Fibroblast of pulmonary artery (primary cell): ENCODE data around the gene CLOCK.

Experiments used
- DNase-seq: peaks from one replicate; pipeline ENCODE4 v3.0.0-alpha.2; 2010; ENCODE audit warnings: low read depth
- H3K4me3 ChIP-seq: replicated peaks from 2 replicates; pipeline ENCODE4 v1.5.1; 2011; ENCODE audit warnings: low read depth, mild to moderate bottlenecking, control low read depth, low read length, moderate library complexity
- TF ChIP-seq, protein P1 (sequence below): IDR thresholded peaks from 2 replicates; pipeline ENCODE4 v1.5.1; 2011; ENCODE audit warnings: mild to moderate bottlenecking, control low read depth, low read length, inconsistent platforms; ENCODE audit errors: missing control alignments

CLOCK gene

DNA sequence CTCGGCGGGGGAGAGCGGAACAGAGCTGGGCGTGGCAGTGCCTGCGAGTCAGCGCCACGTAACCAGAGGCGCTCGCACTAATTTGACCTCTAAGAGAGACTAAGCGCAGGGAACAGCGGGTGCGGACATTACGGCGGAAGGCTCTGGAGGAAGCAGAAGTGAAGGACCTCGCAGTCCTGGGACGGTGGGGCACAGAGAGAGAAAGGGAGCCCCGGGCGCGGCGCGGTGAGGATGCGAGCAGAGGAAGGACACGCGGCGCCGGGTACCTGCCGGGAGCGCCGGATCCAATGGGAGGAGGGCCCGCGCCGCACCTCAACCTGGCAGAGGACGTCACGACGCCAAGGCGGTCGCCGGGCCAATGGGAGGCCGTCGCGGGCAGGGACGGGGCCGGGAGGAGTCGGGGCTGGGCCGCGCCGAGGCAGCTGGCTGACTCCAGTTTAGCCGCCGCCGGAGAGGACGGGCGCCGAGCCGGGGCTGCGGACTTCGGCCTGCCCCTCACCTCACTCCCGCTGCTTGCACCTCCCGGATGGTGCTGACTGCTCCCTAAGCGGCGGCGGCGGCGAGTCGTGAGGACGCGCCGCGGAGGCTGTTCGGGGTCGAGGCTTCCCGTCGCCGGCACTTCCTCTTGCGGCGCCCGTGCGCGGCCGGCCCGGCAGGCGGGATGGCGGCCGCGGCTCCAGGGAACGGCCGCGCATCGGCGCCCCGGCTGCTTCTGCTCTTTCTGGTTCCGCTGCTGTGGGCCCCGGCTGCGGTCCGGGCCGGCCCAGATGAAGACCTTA is 151.0 kb downstream of the CLOCK start, which contains the start of gene TMEM165:
Gene TMEM165 (plus strand): TSS at position 429 of the 779 bp plus-strand sequence. CDS start 233 bp downstream, at position 662.
- peak; percentile 85 for DNase-seq
- peak within 1 kb of the TSS; percentile 78 for H3K4me3 ChIP-seq
- TF ChIP-seq, protein P1, sequence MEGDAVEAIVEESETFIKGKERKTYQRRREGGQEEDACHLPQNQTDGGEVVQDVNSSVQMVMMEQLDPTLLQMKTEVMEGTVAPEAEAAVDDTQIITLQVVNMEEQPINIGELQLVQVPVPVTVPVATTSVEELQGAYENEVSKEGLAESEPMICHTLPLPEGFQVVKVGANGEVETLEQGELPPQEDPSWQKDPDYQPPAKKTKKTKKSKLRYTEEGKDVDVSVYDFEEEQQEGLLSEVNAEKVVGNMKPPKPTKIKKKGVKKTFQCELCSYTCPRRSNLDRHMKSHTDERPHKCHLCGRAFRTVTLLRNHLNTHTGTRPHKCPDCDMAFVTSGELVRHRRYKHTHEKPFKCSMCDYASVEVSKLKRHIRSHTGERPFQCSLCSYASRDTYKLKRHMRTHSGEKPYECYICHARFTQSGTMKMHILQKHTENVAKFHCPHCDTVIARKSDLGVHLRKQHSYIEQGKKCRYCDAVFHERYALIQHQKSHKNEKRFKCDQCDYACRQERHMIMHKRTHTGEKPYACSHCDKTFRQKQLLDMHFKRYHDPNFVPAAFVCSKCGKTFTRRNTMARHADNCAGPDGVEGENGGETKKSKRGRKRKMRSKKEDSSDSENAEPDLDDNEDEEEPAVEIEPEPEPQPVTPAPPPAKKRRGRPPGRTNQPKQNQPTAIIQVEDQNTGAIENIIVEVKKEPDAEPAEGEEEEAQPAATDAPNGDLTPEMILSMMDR, result no peak

DNA sequence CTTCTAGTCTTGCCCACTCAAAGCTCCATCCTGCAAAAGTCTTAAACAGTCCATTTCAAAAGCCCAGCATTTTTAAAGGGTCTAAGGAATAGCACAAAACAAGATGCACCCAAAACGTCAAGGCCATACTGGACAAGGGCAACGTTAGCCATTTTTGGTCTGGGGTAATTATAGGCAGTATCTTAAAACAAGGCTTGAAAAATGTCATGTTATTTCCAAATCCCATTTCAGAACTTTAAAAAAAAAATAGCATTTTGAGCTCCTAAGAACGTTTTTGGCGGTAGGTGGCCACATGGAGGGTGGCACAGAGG is 151.5 kb downstream of the CLOCK start:
- DNase-seq, result no peak
- TF ChIP-seq, protein P1, result no peak
- peak overlapping the region; percentile 78 for H3K4me3 ChIP-seq

DNA sequence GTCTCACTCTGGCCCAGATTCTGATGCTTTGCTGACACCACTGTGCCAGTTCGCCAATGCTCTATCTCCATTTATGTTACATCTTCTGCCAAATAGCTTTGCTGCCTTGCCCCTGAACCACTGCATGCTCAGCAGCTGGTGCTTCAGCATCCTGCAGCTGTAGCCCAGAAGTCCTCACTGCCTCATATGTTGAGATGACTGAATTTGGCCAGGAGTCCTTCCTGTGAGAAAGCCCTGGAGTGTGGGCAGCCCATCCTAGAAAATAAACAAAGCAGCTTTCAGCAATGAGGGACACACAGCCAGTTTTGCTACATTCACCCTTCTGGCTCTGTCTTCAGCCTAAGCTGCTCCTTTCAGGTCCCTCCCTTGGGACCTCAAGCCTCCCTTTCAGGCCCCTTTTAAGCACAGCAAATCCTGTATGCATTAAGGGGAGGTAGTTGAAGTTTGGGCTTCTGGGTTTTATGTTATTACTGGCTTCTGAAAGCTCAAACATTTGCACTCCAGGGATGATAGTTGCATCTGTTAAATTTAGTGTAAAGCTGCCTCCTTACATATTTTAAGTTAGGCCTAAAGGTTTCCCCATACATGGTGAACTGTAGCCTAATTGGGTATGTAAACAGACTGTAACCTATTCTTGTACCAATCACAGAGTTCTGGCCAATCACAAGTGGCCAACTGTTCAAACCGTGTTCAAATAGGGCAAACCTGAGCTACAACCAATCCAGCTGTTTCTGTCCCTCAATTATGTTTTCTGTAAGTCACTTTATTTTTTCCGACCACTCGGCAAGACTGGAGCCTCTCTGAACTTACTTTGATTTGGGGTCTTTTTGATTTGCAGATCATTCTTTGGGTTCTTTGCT is 153.0 kb downstream of the CLOCK start:
- DNase-seq, result no peak

DNA sequence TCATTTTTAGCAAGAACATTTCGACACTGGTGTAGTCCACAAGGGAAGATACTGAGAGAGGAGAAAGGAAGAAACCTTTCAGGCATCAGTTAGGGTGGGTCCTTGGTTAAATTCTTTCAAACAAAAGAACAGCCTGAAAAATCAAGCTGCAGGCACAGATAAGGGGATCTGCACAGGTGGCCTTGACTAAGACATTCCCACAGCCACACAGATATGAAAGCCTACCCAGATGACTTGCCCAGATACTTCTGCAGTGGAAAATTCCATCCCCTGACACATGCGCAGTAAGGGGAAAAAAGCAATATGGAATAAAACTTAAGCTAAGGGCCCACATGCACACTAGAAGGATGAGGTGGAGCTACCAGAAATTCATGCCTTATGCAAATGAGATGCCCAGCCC is 159.9 kb downstream of the CLOCK start:
- H3K4me3 ChIP-seq, result no peak overlapping the region
- TF ChIP-seq, protein P1, result no peak
- no peak for DNase-seq

More for the DNA sequence above, 153.0 kb downstream of the CLOCK start:
- H3K4me3 ChIP-seq, result no peak overlapping the region
- TF ChIP-seq, protein P1, result no peak

DNA sequence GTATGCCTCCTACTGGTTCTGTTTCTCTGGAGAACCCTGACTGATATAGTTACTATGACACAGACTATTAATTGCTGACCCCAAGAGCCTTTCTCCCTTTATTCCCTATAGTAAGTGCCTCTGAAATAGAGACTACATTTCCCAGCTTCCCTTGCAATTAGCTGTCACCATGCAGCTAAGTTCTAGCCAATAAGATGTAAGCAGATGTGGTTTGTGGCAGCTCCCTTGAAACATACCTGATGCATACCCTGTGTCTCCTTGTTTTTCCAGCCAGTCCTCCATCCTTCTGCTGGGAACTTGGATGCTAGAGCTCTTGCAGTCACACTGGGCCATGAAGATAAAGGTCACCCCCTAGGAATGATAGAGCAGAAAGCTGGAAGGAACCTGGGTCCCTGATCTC is 160.6 kb downstream of the CLOCK start:
- DNase-seq, result peak; percentile 49
- TF ChIP-seq, protein P1, result no peak

DNA sequence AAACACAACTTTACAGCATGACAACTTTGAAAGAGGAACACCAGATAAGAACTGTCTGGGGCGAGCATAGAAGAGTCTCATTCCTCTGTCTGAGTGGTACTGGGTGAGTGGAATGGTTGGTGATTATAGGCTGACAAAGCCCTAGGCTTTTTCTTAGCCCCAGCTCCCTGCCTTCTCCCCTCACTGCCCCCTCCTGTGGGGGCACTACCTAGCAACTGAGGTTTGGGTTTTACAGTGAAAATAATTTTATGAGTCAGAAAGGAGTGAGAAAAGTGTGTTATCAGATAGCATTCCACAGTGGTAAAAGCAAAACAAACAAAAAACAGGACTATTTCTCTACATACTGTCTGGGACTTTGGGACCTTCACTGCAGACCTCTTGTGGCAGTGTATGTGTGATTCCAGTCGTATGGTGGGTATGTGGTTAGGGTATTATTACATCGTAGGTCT is 161.5 kb downstream of the CLOCK start:
- peak; percentile 23 for DNase-seq
- H3K4me3 ChIP-seq, result no peak overlapping the region
- TF ChIP-seq, protein P1, result no peak

More for the DNA sequence above, 160.6 kb downstream of the CLOCK start:
- no peak overlapping the region for H3K4me3 ChIP-seq
